ENCODE measurements around the gene NFYB. TPM values are rescaled to one million over a fixed set of nuclear protein-coding genes. Genes with fewer than 3 reads are reported as not detected.
"Not testable (repeated sequence)": the region's sequence is repeated elsewhere in the genome, so short reads cannot be mapped to it uniquely, and the experiment has no call there.

Gene NFYB
- total RNA-seq, 2 donors from 2014 or later, result 56.2 to 73.4 TPM

DNA sequence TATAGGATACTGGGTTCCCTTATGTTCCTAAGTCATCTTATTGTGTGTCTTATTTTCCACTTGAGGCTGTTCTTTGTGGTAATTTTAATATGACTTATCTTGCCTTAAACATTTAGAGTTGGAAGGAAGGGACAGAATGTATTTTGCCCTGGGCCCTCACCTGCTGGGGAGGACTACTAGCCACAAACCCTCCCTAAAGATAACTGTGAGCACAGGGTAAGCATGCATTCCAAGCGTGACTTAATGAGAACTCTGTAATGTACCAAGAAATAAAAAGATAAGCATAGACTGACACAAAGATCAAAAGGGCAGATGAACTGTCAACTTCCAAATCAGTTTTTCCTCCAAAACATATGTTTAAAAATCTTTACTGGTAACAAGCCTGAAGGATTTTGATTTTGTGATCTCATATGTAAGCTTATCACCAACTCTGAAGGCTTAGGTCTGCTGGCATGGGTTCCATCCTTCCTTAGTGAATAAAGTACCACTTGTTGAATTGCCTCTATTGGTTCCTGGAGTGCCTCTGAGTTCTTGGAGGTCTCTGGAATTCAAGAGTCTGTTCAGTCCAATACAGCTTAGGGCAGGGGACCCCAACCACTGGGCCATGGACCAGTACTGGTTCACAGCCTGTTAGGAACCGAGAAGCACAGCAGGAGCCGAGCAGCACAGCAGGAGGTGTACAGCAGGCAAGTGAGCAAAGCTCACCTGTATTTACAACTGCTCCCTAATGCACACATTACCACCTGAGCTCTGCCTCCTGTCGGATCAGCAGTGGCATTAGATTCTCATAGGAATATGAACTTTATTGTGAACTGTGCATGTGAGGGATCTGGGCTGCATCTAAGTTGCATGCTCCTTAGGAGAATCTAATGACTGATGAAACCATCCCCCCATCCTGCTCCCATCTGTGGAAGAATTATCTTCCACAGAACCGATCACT lies 29.8 kb upstream of the NFYB start:
- no peaks in the 10 kb centered on the region for H3K36me3 ChIP-seq
- no peaks in the 10 kb centered on the region for H3K9me3 ChIP-seq
- H3K4me1 ChIP-seq (ENCODE audit: control insufficient read depth in 1 of 2, low read depth in 2 of 2), result peaks cover 0 to 12% of the 10 kb centered on the region in 2 donors
- H3K27me3 ChIP-seq (replicated peaks; ENCODE audit: insufficient read depth), result no peaks in the 10 kb centered on the region
- no peak for DNase-seq (ENCODE audit: low spot score)
- TF ChIP-seq, protein P1, sequence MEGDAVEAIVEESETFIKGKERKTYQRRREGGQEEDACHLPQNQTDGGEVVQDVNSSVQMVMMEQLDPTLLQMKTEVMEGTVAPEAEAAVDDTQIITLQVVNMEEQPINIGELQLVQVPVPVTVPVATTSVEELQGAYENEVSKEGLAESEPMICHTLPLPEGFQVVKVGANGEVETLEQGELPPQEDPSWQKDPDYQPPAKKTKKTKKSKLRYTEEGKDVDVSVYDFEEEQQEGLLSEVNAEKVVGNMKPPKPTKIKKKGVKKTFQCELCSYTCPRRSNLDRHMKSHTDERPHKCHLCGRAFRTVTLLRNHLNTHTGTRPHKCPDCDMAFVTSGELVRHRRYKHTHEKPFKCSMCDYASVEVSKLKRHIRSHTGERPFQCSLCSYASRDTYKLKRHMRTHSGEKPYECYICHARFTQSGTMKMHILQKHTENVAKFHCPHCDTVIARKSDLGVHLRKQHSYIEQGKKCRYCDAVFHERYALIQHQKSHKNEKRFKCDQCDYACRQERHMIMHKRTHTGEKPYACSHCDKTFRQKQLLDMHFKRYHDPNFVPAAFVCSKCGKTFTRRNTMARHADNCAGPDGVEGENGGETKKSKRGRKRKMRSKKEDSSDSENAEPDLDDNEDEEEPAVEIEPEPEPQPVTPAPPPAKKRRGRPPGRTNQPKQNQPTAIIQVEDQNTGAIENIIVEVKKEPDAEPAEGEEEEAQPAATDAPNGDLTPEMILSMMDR (IDR thresholded peaks at IDR 0.05), result no peak
- H3K4me3 ChIP-seq, result no peak overlapping the region
- ATAC-seq (ENCODE audit: insufficient number of reproducible peaks, low FRiP score, low read depth), result no peak
- H3K27ac ChIP-seq, result no peak overlapping the region

- no peak overlapping the region for H3K4me3 ChIP-seq
- peaks cover 0 to 12% of the 10 kb centered on the region in 2 donors for H3K4me1 ChIP-seq (ENCODE audit: control insufficient read depth in 1 of 2, low read depth in 2 of 2)
- no peak for DNase-seq (ENCODE audit: low spot score)
- TF ChIP-seq, protein P1 (IDR thresholded peaks at IDR 0.05), result no peak
- ATAC-seq (ENCODE audit: insufficient number of reproducible peaks, low FRiP score, low read depth), result no peak
- no peaks in the 10 kb centered on the region for H3K36me3 ChIP-seq
- H3K9me3 ChIP-seq, result no peaks in the 10 kb centered on the region
- H3K27me3 ChIP-seq (replicated peaks; ENCODE audit: insufficient read depth), result no peaks in the 10 kb centered on the region
- H3K27ac ChIP-seq, result no peak overlapping the region
Observed at GRCh38 chr12:104166465-104166864, 28.5 kb upstream of the NFYB start.

DNA sequence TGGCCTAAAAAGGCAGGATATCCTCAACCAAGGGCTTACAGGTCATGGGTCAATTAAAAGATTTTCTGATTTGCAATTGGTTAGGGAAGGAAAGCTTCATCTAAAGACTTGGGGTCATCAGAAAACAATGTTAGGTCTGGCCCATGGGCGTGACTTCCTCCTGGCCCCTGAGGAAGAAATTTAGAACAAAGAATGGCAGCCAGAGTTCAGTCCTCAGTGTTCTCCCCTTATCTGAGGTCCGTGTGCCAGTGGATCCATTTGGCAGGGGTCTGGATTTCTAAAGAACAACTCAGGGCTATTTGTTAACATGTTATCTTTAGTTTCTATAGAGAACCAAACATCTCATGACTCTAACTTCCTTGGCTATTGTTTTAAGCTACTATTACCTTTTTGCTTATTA lies 27.8 kb upstream of the NFYB start:
- Histone ChIP-seq H3K9me3 (no peaks in the 10 kb centered on the region), H3K4me1 (ENCODE audit: control insufficient read depth in 1 of 2, low read depth in 2 of 2) (peaks cover 0 to 12% of the 10 kb centered on the region in 2 donors), H3K4me3 (no peak overlapping the region), H3K36me3 (no peaks in the 10 kb centered on the region), H3K27me3 (replicated peaks; ENCODE audit: insufficient read depth) (no peaks in the 10 kb centered on the region), H3K27ac (no peak overlapping the region)
- DNase-seq (ENCODE audit: low spot score) (no peak), ATAC-seq (ENCODE audit: insufficient number of reproducible peaks, low FRiP score, low read depth) (no peak)
- TF ChIP-seq, protein P1 (IDR thresholded peaks at IDR 0.05), result no peak

GRCh38 chr12:104164634-104165033 lies 26.6 kb upstream of the NFYB start:
- DNase-seq (ENCODE audit: low spot score) (no peak), ATAC-seq (ENCODE audit: insufficient number of reproducible peaks, low FRiP score, low read depth) (no peak)
- H3K27me3 ChIP-seq (replicated peaks; ENCODE audit: insufficient read depth), result no peaks in the 10 kb centered on the region
- H3K36me3 ChIP-seq, result no peaks in the 10 kb centered on the region
- no peaks in the 10 kb centered on the region for H3K9me3 ChIP-seq
- TF ChIP-seq, protein P1 (IDR thresholded peaks at IDR 0.05), result no peak
- no peak overlapping the region for H3K27ac ChIP-seq
- H3K4me1 ChIP-seq (ENCODE audit: control insufficient read depth in 1 of 2, low read depth in 2 of 2), result peaks cover 0 to 12% of the 10 kb centered on the region in 2 donors
- H3K4me3 ChIP-seq, result no peak overlapping the region

- ATAC-seq (ENCODE audit: insufficient number of reproducible peaks, low FRiP score, low read depth), result no peak
- no peak for DNase-seq (ENCODE audit: low spot score)
- Histone ChIP-seq H3K4me1 (ENCODE audit: control insufficient read depth in 1 of 2, low read depth in 2 of 2) (peaks cover 0 to 12% of the 10 kb centered on the region in 2 donors), H3K27me3 (replicated peaks; ENCODE audit: insufficient read depth) (no peaks in the 10 kb centered on the region), H3K27ac (no peak overlapping the region), H3K9me3 (no peaks in the 10 kb centered on the region), H3K4me3 (no peak overlapping the region), H3K36me3 (no peaks in the 10 kb centered on the region)
- TF ChIP-seq, protein P1 (IDR thresholded peaks at IDR 0.05), result no peak
Observed at GRCh38 chr12:104163631-104164030, 25.6 kb upstream of the NFYB start.

DNA sequence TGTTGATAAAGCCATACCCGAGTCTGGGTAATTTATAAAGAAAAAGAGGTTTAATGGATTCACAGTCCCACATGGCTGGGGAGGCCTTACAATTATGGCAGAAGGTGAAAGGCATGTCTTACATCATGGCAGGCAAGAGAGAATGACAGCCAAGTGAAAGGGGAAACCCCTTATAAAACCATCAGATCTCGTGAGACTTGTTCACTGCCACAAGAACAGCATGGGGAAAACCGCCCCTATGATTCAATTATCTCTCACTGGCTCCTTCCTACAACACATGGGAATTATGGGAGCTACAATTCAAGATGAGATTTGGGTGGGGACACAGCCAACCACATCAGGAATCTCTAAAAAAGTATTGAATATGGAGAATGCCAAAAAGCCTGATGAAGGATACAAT lies 25.0 kb upstream of the NFYB start:
- H3K4me3 ChIP-seq; H3K36me3 ChIP-seq; H3K27me3 ChIP-seq (replicated peaks; ENCODE audit: insufficient read depth); DNase-seq (ENCODE audit: low spot score); ATAC-seq (ENCODE audit: insufficient number of reproducible peaks, low FRiP score, low read depth); H3K27ac ChIP-seq; H3K9me3 ChIP-seq: not testable (repeated sequence)
- peaks cover 0 to 12% of the 10 kb centered on the region in 2 donors for H3K4me1 ChIP-seq (ENCODE audit: control insufficient read depth in 1 of 2, low read depth in 2 of 2)

All from thoracic aorta (tissue), 2 donors.